Adrenal gland (tissue), 12 donors: ENCODE results near the gene PDCD1. TPM values are rescaled to one million over a fixed set of nuclear protein-coding genes. Genes with fewer than 3 reads are reported as not detected.

Source experiments
- DNase-seq, 7 donors: peaks; one replicate each; pipeline ENCODE4 v3.0.0-alpha.2; 2019 to 2020
- H3K27ac ChIP-seq, 5 donors: fragments of 200-600 bp; sonication (generic) in 4 of 5; 1 replicate in 3 of 5; 2 replicates in 2 of 5; pipeline versions ENCODE4 v1.5.1 to v1.8.0; 2016 to 2020; ENCODE audit warnings: mild to moderate bottlenecking in 1 of 5
- H3K27me3 ChIP-seq: fragments of 200-600 bp; 2 replicates; pipeline ENCODE4 v1.8.0; 2021
- H3K36me3 ChIP-seq, 2 donors: fragments of 200-600 bp; replicated peaks in 1 of 2; 1 replicate in 1 of 2; 2 replicates in 1 of 2; pipeline versions ENCODE4 v1.5.1 to v1.8.0; 2018 to 2022
- H3K4me1 ChIP-seq, 2 donors: fragments of 200-600 bp; replicated peaks in 1 of 2; 1 replicate in 1 of 2; 2 replicates in 1 of 2; pipeline versions ENCODE4 v1.5.1 to v1.8.0; 2018 to 2021
- H3K4me3 ChIP-seq, 4 donors: fragments of 200-600 bp; sonication (generic) in 3 of 4; one replicate each; pipeline ENCODE4 v1.5.1; 2016 to 2018
- H3K9me3 ChIP-seq, 3 donors: fragments of 200-600 bp; sonication (generic) in 1 of 3; replicated peaks in 1 of 3; 1 replicate in 2 of 3; 2 replicates in 1 of 3; pipeline versions ENCODE4 v1.5.1 to v1.8.0; 2016 to 2021
- CTCF ChIP-seq, 6 experiments: fragments of 450-650 bp in 4 of 6; fragments of 200-600 bp in 2 of 6; sonication (generic) in 1 of 6; IDR thresholded peaks; 1 replicate in 5 of 6; 2 replicates in 1 of 6; pipeline versions ENCODE4 v1.5.1 to v1.8.0; 2016 to 2021; ENCODE audit warnings: antibody characterized with exemption in 6 of 6, mild to moderate bottlenecking in 2 of 6, moderate library complexity in 1 of 6
- POLR2A ChIP-seq, 2 donors: fragments of 450-650 bp; IDR thresholded peaks; one replicate each; pipeline ENCODE4 v1.6.1; 2017; ENCODE audit warnings: antibody characterized with exemption in 2 of 2, mild to moderate bottlenecking in 2 of 2, moderate library complexity in 1 of 2
- WGBS, 4 donors: extraction: QIAGEN DNeasy Blood & Tissue Kit in 2 of 4; methylation state at CpG; one replicate each; pipeline versions ENCODE4 v1.1.5 to v1.1.7; 2013 to 2017; 5-methylcytosine and 5-hydroxymethylcytosine counted together
- intact Hi-C, 2 donors: fragments of 100-400 bp; cut with DNase I; formaldehyde crosslinking; loops; one replicate each; pipeline versions ENCODE4 v1.14.1 to v1.15.0; 2022 to 2023
- polyA plus RNA-seq, 3 donors: library from polyadenylated mRNA; stranded (reverse); fragments of 200-250 nt in 2 of 3; fragments of 350-450 nt in 1 of 3; fragmentation: Illumina TruSeq in 1 of 3; extraction: RNeasy Lipid Tissue Mini Kit (QIAGEN cat#74804) in 1 of 3; gene quantifications; one replicate each; pipeline ENCODE4 v1.2.3, GENCODE V29; 2013 to 2014
- total RNA-seq, 9 donors: library from RNA; depleted of rRNA in 4 of 9; stranded (reverse); fragments of >200 nt in 4 of 9; fragments of 120-200 nt in 1 of 9; fragmentation: NEBNext Ultra II Directional in 1 of 9; extraction: Animal tissue kit (Norgen Biotek cat#: 25700) in 1 of 9; gene quantifications; one replicate each; pipeline versions ENCODE4 v1.1.0 to v1.2.4, GENCODE V29; 2013 to 2023
- donor health status: healthy with polysubstance abuse.
- donor health status: Bipolar disorder and iron deficiency.
- donor health status: DM: yes; HTN: yes; CAD: no.
- donor health status: DM: no; HTN: no; CAD: no.
- donor health status: DM: no; HTN: no; CAD: no.
- donor health status: DM: yes; HTN: yes; CAD: no.

Gene PDCD1
- total and polyA plus RNA-seq, 12 donors, result 0.23 to 2.0 (median 0.45) TPM; not detected in 4

GRCh38 chr2:241901018-241901380 lies 42.3 kb upstream of the PDCD1 start:
- Histone ChIP-seq H3K27ac (no peak overlapping the region), H3K27me3 (no peaks in the 10 kb centered on the region), H3K4me3 (no peak overlapping the region), H3K36me3 (no peaks in the 10 kb centered on the region), H3K9me3 (no peaks in the 10 kb centered on the region), H3K4me1 (no peaks in the 10 kb centered on the region)
- TF ChIP-seq CTCF (IDR thresholded peaks at IDR 0.05), result no peak
- no peak for TF ChIP-seq POLR2A (IDR thresholded peaks at IDR 0.05)
- intact Hi-C loops, result no loop called here
- DNase-seq, result peak in 2 of 7 donors; percentile 21 to 47
- WGBS, 4 donors, result 92 to 97% (median 94%) methylated on average over 18 to 21 of the region's 21 CpGs

- Histone ChIP-seq H3K27me3 (no peaks in the 10 kb centered on the region), H3K9me3 (no peaks in the 10 kb centered on the region), H3K36me3 (no peaks in the 10 kb centered on the region), H3K27ac (peak overlapping the region in 1 of 5 donors; percentile 71), H3K4me1 (peaks cover 0 to 3% of the 10 kb centered on the region in 2 donors), H3K4me3 (no peak overlapping the region)
- no peak for TF ChIP-seq POLR2A (IDR thresholded peaks at IDR 0.05)
- peak in 2 of 7 donors; percentile 27 to 51 for DNase-seq
- WGBS, 4 donors, result 77 to 85% (median 81%) methylated on average over 27 to 32 of the region's 32 CpGs
- intact Hi-C loops, result no loop called here
Measured at GRCh38 chr2:241900251-241901017, 41.7 kb upstream of the PDCD1 start.

DNA sequence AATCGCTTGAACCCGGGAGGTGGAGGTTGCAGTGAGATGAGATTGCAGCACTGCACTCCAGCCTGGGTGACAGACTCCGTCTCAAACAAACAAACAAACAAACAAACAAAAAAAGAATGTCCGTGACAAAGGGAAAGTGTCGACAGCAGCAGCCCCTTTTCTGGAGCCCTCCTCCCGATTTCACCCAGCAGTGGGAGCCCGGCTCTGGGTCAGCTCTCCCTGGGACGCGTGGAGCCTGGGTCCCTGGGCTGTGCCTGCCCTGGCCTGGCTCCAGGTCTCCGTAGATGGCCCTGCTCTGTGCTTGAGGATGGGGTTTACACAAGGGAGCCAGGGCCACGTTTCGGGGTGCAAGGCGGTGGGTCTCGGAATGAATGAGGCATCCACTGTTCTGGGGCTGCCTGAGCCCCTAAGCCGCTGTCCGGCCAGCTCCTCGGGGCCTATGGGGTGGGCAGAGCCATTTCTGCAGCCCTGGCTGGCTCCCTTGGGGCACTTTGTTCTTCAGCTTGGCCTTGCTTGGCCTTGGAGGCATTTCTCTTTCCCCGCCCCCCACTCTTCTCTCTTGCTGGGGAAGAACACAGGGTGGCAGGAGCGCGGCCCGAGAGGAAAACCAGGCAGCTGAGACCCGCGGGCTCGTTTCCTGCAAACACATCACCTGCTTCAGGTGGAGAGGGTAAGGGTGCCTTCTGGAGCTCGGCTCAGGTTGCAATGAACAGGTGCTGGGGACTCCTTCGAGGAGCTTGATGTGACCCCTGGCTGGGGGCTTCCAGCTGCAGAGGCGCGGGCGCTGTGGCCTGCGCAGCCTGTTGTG lies 40.0 kb upstream of the PDCD1 start:
- Histone ChIP-seq H3K4me3 (no peak overlapping the region), H3K27ac (peak overlapping the region in 1 of 5 donors; percentile 71), H3K4me1 (peaks cover 0 to 4% of the 10 kb centered on the region in 2 donors), H3K36me3 (no peaks in the 10 kb centered on the region), H3K9me3 (no peaks in the 10 kb centered on the region), H3K27me3 (no peaks in the 10 kb centered on the region)
- intact Hi-C loops, result no loop called here
- peak in 3 of 7 donors; percentile 27 to 51 (median 35) for DNase-seq
- 81 to 88% (median 83%) methylated on average over 16 to 30 of the region's 30 CpGs for WGBS, 4 donors
- TF ChIP-seq CTCF (IDR thresholded peaks at IDR 0.05) (no peak), POLR2A (IDR thresholded peaks at IDR 0.05) (no peak)

DNA sequence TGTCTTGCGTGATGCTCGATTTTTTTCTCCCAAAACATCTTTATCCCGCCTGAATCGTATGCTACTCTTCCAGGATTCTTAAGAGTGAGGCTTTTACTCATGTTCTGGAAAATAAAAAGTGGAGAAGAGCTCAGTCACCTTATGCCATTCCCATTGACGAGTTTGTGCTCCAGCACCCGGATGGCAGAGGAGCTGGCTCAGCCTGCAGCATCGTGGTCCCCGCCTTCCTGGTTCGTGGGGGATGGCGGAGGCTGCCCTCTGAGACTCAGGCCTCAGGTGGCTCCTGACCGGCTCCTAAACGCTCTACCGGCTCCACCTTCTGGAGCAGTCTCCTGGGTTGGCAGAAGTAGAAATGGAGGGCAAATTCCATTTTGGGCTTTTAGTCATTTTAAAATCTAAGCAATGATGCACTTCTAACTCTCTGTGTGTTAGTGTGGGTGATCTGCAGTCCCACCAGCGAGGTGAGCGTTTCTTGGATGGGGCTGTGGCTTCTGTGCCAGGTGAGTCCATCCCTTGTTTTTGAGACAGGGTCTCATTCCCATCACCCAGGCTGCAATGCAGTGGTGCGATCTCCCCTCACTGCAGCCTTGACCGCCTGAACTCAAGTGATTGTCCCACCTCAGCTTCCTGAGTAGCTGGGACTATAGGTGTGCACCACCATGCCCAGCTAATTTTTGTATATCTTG lies 38.7 kb upstream of the PDCD1 start:
- H3K4me3 ChIP-seq, result no peak overlapping the region

More for the DNA sequence above, 38.7 kb upstream of the PDCD1 start:
- WGBS, 4 donors, result 84 to 95% (median 89%) methylated on average over 14 to 17 of the region's 17 CpGs
- intact Hi-C loops, result no loop called here
- DNase-seq, result peak in 3 of 7 donors; percentile 12 to 46 (median 15)
- no peaks in the 10 kb centered on the region for H3K9me3 ChIP-seq
- peaks cover 0 to 4% of the 10 kb centered on the region in 2 donors for H3K4me1 ChIP-seq
- H3K27me3 ChIP-seq, result no peaks in the 10 kb centered on the region
- TF ChIP-seq POLR2A (IDR thresholded peaks at IDR 0.05) (no peak), CTCF (IDR thresholded peaks at IDR 0.05) (no peak)
- H3K27ac ChIP-seq, result no peak overlapping the region
- no peaks in the 10 kb centered on the region for H3K36me3 ChIP-seq
